GM12892 (cell line): ENCODE results near the gene DIP2B.

Experiments used
- POLR2A ChIP-seq: IDR thresholded peaks from 2 replicates; pipeline ENCODE4 v1.6.1; 2011; ENCODE audit warnings: low read depth, low read length, control low read depth
- POLR2AphosphoS5 ChIP-seq: IDR thresholded peaks from 2 replicates; pipeline ENCODE4 v1.6.1; 2011; ENCODE audit warnings: low read depth, low read length, control low read depth
- TAF1 ChIP-seq: IDR thresholded peaks from 2 replicates; pipeline ENCODE4 v1.6.1; 2011; ENCODE audit warnings: low read depth, mild to moderate bottlenecking, control low read depth, low read length, borderline replicate concordance

- no peak for TF ChIP-seq POLR2A
- no peak for TF ChIP-seq TAF1
- TF ChIP-seq POLR2AphosphoS5, result no peak
Observed at GRCh38 chr12:50706606-50707005, 201.8 kb downstream of the DIP2B start.
